Activated naive CD4-positive, alpha-beta T cell treated with anti-CD3 and anti-CD28 coated beads, Interleukin-2, amount 50 U/mL, for 16 hours (primary cell): Measurements from ENCODE around the gene CEACAM19.
"Not testable (repeated sequence)": the region's sequence is repeated elsewhere in the genome, so short reads cannot be mapped to it uniquely, and the experiment has no call there.

Experiments used
- DNase-seq: peaks from one replicate; pipeline ENCODE4 v3.0.0-alpha.2; 2020

CEACAM19 gene

GRCh38 chr19:44671400-44671799 lies at the start of gene CEACAM19:
Gene CEACAM19 (plus strand): TSS chr19:44671482. CDS start chr19:44671932, 450 bp downstream.
- no peak for DNase-seq

- DNase-seq, result no peak
These were observed 48.2 kb upstream of the CEACAM19 start for GRCh38 chr19:44623080-44623479.

GRCh38 chr19:44623626-44624025 lies 47.7 kb upstream of the CEACAM19 start:
- no peak for DNase-seq

GRCh38 chr19:44624840-44625354 lies 46.4 kb upstream of the CEACAM19 start:
- DNase-seq, result no peak

GRCh38 chr19:44625637-44626036 lies 45.6 kb upstream of the CEACAM19 start:
- not testable (repeated sequence) for DNase-seq

GRCh38 chr19:44626048-44626624 lies 45.1 kb upstream of the CEACAM19 start:
- DNase-seq, result no peak

GRCh38 chr19:44627631-44628030 lies 43.7 kb upstream of the CEACAM19 start:
- DNase-seq, result no peak

GRCh38 chr19:44628793-44629192 lies 42.5 kb upstream of the CEACAM19 start:
- no peak for DNase-seq

- not testable (repeated sequence) for DNase-seq
These were observed 39.7 kb upstream of the CEACAM19 start for GRCh38 chr19:44631611-44632010.

- not testable (repeated sequence) for DNase-seq
These were observed 37.2 kb upstream of the CEACAM19 start for GRCh38 chr19:44634058-44634457.

- DNase-seq, result no peak
These were observed 36.5 kb upstream of the CEACAM19 start for GRCh38 chr19:44634785-44635184.

- no peak for DNase-seq
These were observed 35.5 kb upstream of the CEACAM19 start for GRCh38 chr19:44635581-44636438.

GRCh38 chr19:44636439-44637389 lies 34.6 kb upstream of the CEACAM19 start:
- no peak for DNase-seq

- DNase-seq, result no peak
These were observed 33.9 kb upstream of the CEACAM19 start for GRCh38 chr19:44637390-44637764.

GRCh38 chr19:44640518-44640917 lies 30.8 kb upstream of the CEACAM19 start:
- no peak for DNase-seq

GRCh38 chr19:44641501-44642265 lies 29.6 kb upstream of the CEACAM19 start:
- DNase-seq, result no peak

GRCh38 chr19:44642377-44642776 lies 28.9 kb upstream of the CEACAM19 start:
- no peak for DNase-seq

GRCh38 chr19:44643605-44644401 lies 27.5 kb upstream of the CEACAM19 start, which contains the start of gene PVR:
Gene PVR (plus strand): TSS chr19:44643910. CDS start chr19:44644097, 187 bp downstream.
- DNase-seq, result peak; percentile 53

- no peak for DNase-seq
These were observed 26.8 kb upstream of the CEACAM19 start for GRCh38 chr19:44644402-44645016.

GRCh38 chr19:44645407-44646048 lies 25.8 kb upstream of the CEACAM19 start:
- DNase-seq, result no peak
